ENCODE data around the gene PLCXD3. TPM values are rescaled to one million over a fixed set of nuclear protein-coding genes. Genes with fewer than 3 reads are reported as not detected.

The PLCXD3 gene
- total RNA-seq, 1 experiment from 2014 or later, result 0.10 TPM

DNA sequence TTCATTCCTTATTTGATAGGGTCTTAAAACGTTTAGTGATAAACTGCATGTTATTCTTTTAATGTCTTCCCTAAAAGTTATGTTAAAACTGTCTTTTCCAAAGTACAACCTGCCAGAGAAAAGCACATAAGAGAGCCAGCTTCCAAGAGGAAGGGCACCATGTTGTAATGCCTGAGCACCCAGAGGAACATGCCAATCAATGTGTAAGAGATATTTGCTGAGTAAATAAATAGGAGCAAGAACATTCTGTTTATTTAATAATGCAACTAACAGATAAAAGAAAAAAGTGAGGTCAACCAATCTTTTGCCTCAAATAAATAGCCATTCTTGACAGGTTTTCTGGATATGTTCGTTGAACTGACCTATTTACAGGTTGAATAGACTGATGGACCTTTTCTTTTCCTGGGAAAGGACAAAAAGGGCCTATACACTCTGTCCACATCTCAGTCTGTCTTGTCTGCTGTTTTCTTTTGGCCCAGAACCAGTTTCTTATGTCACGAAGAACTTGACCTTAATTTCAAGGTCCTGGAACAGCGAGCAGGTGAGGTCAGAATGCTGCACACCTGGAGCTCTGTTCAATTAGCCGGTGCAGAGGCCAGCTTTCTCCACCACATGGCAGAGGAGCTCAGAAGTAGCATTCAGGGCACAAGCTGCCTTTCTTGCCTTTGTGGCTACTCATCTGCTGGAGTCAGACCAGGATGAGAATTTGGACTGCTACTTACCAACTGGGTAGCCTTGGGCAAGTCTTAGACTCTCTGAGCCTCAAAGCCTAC is 77.7 kb downstream of the PLCXD3 start:
- ATAC-seq (no peak), DNase-seq (ENCODE audit: low read depth, low spot score) (no peak)
- no peaks in the 10 kb centered on the region for H3K36me3 ChIP-seq (ENCODE audit: control insufficient read depth, insufficient read depth, low read length)
- no peaks in the 10 kb centered on the region for H3K4me1 ChIP-seq (ENCODE audit: control insufficient read depth, insufficient read depth, low read length)
- no peak overlapping the region for H3K27ac ChIP-seq (ENCODE audit: low read length)
- no peak overlapping the region for H3K4me3 ChIP-seq (ENCODE audit: low read depth in 2 of 2, low read length in 2 of 2)
- ChIA-PET CTCF (no interaction called here), POLR2A (no interaction called here)
- no peaks in the 10 kb centered on the region for H3K27me3 ChIP-seq (ENCODE audit: control insufficient read depth, insufficient read depth, low read length)
- in situ Hi-C loops (cut with HindIII; ENCODE audit: low pct_unique_long_range_greater_than_20kb, low sequenced_read_pairs) (no loop called here), intact Hi-C loops (cut with micrococcal nuclease; ENCODE audit: unreplicated experiment) (no loop called here)
- H3K9me3 ChIP-seq (ENCODE audit: control insufficient read depth, insufficient read depth, low read depth, low read length), result no peaks in the 10 kb centered on the region
- TF ChIP-seq, protein P1, sequence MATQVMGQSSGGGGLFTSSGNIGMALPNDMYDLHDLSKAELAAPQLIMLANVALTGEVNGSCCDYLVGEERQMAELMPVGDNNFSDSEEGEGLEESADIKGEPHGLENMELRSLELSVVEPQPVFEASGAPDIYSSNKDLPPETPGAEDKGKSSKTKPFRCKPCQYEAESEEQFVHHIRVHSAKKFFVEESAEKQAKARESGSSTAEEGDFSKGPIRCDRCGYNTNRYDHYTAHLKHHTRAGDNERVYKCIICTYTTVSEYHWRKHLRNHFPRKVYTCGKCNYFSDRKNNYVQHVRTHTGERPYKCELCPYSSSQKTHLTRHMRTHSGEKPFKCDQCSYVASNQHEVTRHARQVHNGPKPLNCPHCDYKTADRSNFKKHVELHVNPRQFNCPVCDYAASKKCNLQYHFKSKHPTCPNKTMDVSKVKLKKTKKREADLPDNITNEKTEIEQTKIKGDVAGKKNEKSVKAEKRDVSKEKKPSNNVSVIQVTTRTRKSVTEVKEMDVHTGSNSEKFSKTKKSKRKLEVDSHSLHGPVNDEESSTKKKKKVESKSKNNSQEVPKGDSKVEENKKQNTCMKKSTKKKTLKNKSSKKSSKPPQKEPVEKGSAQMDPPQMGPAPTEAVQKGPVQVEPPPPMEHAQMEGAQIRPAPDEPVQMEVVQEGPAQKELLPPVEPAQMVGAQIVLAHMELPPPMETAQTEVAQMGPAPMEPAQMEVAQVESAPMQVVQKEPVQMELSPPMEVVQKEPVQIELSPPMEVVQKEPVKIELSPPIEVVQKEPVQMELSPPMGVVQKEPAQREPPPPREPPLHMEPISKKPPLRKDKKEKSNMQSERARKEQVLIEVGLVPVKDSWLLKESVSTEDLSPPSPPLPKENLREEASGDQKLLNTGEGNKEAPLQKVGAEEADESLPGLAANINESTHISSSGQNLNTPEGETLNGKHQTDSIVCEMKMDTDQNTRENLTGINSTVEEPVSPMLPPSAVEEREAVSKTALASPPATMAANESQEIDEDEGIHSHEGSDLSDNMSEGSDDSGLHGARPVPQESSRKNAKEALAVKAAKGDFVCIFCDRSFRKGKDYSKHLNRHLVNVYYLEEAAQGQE (IDR thresholded peaks at IDR 0.05; ENCODE audit: insufficient read depth in 1 of 2, low read depth in 2 of 2, low read length in 1 of 2), result no peak
- TF ChIP-seq TCF7L2 (IDR thresholded peaks at IDR 0.05; ENCODE audit: low read depth, low read length) (no peak), SIN3A (IDR thresholded peaks at IDR 0.05; ENCODE audit: borderline replicate concordance, insufficient read depth, low read depth, low read length) (no peak), POLR2AphosphoS5 (IDR thresholded peaks at IDR 0.05; ENCODE audit: low read depth, low read length) (no peak)
- TF ChIP-seq, protein P2, sequence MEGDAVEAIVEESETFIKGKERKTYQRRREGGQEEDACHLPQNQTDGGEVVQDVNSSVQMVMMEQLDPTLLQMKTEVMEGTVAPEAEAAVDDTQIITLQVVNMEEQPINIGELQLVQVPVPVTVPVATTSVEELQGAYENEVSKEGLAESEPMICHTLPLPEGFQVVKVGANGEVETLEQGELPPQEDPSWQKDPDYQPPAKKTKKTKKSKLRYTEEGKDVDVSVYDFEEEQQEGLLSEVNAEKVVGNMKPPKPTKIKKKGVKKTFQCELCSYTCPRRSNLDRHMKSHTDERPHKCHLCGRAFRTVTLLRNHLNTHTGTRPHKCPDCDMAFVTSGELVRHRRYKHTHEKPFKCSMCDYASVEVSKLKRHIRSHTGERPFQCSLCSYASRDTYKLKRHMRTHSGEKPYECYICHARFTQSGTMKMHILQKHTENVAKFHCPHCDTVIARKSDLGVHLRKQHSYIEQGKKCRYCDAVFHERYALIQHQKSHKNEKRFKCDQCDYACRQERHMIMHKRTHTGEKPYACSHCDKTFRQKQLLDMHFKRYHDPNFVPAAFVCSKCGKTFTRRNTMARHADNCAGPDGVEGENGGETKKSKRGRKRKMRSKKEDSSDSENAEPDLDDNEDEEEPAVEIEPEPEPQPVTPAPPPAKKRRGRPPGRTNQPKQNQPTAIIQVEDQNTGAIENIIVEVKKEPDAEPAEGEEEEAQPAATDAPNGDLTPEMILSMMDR (IDR thresholded peaks at IDR 0.05), result no peak
- no TSS peak for BruUV-seq (replicated peaks)

GRCh38 chr5:41427505-41427904 is 82.9 kb downstream of the PLCXD3 start:
- no TSS peak for BruUV-seq (replicated peaks)
- CTCF ChIA-PET, result no interaction called here
- no peak overlapping the region for H3K4me3 ChIP-seq (ENCODE audit: low read depth in 2 of 2, low read length in 2 of 2)
- DNase-seq (ENCODE audit: low read depth, low spot score) (no peak), ATAC-seq (no peak)
- H3K27me3 ChIP-seq (ENCODE audit: control insufficient read depth, insufficient read depth, low read length), result no peaks in the 10 kb centered on the region
- TF ChIP-seq, protein P1 (IDR thresholded peaks at IDR 0.05; ENCODE audit: insufficient read depth in 1 of 2, low read depth in 2 of 2, low read length in 1 of 2), result no peak
- no peak for TF ChIP-seq POLR2AphosphoS5 (IDR thresholded peaks at IDR 0.05; ENCODE audit: low read depth, low read length)
- no peak for TF ChIP-seq SIN3A (IDR thresholded peaks at IDR 0.05; ENCODE audit: borderline replicate concordance, insufficient read depth, low read depth, low read length)
- no peak for TF ChIP-seq TCF7L2 (IDR thresholded peaks at IDR 0.05; ENCODE audit: low read depth, low read length)
- TF ChIP-seq, protein P2 (IDR thresholded peaks at IDR 0.05), result no peak
- in situ Hi-C loops (cut with HindIII; ENCODE audit: low pct_unique_long_range_greater_than_20kb, low sequenced_read_pairs) (no loop called here), intact Hi-C loops (cut with micrococcal nuclease; ENCODE audit: unreplicated experiment) (no loop called here)
- no peaks in the 10 kb centered on the region; the same call in 1 of the 2 replicates for H3K9me3 ChIP-seq (ENCODE audit: control insufficient read depth, insufficient read depth, low read depth, low read length)
- H3K27ac ChIP-seq (ENCODE audit: low read length), result no peak overlapping the region
- POLR2A ChIA-PET, result no interaction called here
- H3K4me1 ChIP-seq (ENCODE audit: control insufficient read depth, insufficient read depth, low read length), result no peaks in the 10 kb centered on the region
- H3K36me3 ChIP-seq (ENCODE audit: control insufficient read depth, insufficient read depth, low read length), result no peaks in the 10 kb centered on the region

All from Panc1 (cell line).